Measurements from ENCODE around the gene LARP1.

- TF ChIP-seq CTCF (IDR thresholded peaks at IDR 0.05) (no peak), EZH2 (IDR thresholded peaks at IDR 0.05; ENCODE audit: borderline replicate concordance, insufficient read depth, low read depth, low read length, poor library complexity, severe bottlenecking) (no peak)
These were observed 46.3 kb upstream of the LARP1 start for GRCh38 chr5:154708846-154709245.
